ENCODE results near the gene MBTPS1.

Gene MBTPS1

DNA sequence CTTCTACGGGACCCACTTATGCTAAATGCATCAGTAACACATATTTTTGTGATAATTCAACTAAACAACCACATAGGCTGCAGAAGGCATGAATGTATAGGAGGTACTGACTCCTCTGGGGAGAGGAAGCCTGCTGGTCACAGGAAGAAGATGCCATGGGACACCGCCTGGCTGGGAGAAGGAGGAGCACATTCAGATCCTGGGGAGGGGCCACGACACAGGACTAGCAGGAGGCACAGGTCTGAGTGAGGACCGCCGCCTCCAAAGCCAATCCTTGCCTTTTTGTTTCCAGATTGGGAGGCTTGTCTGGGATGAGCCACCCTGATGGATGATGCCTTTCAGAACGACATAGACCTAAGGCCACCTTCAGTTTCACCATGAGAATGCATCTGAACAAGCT is 34.6 kb downstream of the MBTPS1 start:
- TF ChIP-seq, protein P1, sequence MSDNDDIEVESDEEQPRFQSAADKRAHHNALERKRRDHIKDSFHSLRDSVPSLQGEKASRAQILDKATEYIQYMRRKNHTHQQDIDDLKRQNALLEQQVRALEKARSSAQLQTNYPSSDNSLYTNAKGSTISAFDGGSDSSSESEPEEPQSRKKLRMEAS (IDR thresholded peaks at IDR 0.05; ENCODE audit: low read depth, low read length) = no peak
- TF ChIP-seq MYC (IDR thresholded peaks at IDR 0.05; ENCODE audit: low read depth, low read length) = no peak
- no peak for TF ChIP-seq POLR2A (IDR thresholded peaks at IDR 0.05; ENCODE audit: extremely low read depth, insufficient read length)
- TF ChIP-seq, protein P2, sequence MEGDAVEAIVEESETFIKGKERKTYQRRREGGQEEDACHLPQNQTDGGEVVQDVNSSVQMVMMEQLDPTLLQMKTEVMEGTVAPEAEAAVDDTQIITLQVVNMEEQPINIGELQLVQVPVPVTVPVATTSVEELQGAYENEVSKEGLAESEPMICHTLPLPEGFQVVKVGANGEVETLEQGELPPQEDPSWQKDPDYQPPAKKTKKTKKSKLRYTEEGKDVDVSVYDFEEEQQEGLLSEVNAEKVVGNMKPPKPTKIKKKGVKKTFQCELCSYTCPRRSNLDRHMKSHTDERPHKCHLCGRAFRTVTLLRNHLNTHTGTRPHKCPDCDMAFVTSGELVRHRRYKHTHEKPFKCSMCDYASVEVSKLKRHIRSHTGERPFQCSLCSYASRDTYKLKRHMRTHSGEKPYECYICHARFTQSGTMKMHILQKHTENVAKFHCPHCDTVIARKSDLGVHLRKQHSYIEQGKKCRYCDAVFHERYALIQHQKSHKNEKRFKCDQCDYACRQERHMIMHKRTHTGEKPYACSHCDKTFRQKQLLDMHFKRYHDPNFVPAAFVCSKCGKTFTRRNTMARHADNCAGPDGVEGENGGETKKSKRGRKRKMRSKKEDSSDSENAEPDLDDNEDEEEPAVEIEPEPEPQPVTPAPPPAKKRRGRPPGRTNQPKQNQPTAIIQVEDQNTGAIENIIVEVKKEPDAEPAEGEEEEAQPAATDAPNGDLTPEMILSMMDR (IDR thresholded peaks at IDR 0.05; ENCODE audit: low read depth, low read length) = no peak
- no peak for DNase-seq (ENCODE audit: low read depth)
- no peak overlapping the region for H3K4me3 ChIP-seq (ENCODE audit: low read depth, low read length)

DNA sequence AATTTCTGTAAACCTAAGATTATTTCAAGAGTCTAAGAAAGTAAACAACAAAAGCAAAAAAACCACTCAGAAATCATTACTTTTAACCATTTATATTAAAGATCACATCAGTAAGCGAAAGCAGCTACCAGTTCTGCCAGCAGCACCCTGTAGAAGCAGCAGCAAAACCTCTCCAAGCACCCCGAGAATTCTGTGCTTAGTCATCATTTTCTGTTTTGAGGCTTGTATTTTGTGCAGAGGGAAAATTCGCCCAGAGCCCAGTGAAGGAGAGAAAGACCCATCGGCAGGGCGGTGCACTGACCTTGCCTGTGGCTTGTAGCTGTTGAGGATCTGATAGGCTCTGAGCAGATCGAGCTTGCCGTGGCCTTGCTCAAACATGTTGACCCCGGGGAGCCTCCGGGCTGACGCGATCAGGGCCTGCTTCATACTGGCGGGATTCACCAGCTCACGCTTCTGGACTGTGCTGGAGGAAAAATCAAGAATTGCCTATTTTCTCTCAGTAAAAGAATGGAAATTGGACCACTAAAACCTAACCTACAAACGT is 35.2 kb downstream of the MBTPS1 start:
- no peak for DNase-seq (ENCODE audit: low read depth)
- no peak overlapping the region for H3K4me3 ChIP-seq (ENCODE audit: low read depth, low read length)
- TF ChIP-seq, protein P1 (IDR thresholded peaks at IDR 0.05; ENCODE audit: low read depth, low read length) = no peak
- TF ChIP-seq, protein P2 (IDR thresholded peaks at IDR 0.05; ENCODE audit: low read depth, low read length) = no peak
- TF ChIP-seq POLR2A (IDR thresholded peaks at IDR 0.05; ENCODE audit: extremely low read depth, insufficient read length) (no peak), MYC (IDR thresholded peaks at IDR 0.05; ENCODE audit: low read depth, low read length) (no peak)

DNA sequence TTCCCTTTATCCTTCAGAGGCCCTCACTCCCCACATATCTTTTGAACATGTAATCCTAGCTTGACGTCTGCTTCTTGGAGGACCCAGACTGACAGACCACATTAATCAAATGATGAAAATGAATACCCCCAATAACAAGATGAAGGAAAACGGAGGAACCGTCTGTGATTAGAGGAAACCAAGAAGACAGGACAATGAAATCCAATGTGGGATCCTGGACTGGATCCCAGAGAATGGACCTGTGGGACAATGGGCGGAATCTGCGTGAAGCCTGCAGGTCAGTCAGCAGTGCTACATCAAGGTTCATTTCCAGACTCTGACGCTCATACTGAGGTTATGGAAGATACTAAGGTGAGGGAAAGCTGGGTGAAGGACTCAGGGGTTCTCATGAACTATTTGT is 35.9 kb downstream of the MBTPS1 start:
- H3K4me3 ChIP-seq (ENCODE audit: low read depth, low read length) = no peak overlapping the region
- no peak for DNase-seq (ENCODE audit: low read depth)
- TF ChIP-seq MYC (IDR thresholded peaks at IDR 0.05; ENCODE audit: low read depth, low read length) (no peak), POLR2A (IDR thresholded peaks at IDR 0.05; ENCODE audit: extremely low read depth, insufficient read length) (no peak)
- TF ChIP-seq, protein P1 (IDR thresholded peaks at IDR 0.05; ENCODE audit: low read depth, low read length) = no peak
- TF ChIP-seq, protein P2 (IDR thresholded peaks at IDR 0.05; ENCODE audit: low read depth, low read length) = no peak

DNA sequence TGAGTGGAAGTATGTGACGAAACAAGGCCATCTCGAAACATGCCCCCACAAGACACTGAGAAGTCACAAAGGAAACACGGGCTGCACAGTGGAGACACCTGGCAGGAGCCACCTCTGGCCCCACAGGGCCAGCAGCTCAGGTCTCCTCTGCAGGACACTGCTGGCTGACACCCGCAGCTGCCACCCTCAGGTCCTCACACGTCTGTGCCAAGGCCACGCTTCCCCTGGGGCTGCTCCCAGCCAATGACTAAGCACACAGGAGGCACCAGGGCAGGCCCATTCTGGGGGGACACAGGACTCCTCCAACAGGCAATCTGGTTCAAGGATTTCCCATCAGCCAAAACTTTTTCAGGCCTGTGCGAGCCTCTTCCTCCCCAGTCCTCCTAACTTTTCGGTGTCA is 36.4 kb downstream of the MBTPS1 start:
- TF ChIP-seq MYC (IDR thresholded peaks at IDR 0.05; ENCODE audit: low read depth, low read length) (no peak), POLR2A (IDR thresholded peaks at IDR 0.05; ENCODE audit: extremely low read depth, insufficient read length) (no peak)
- TF ChIP-seq, protein P1 (IDR thresholded peaks at IDR 0.05; ENCODE audit: low read depth, low read length) = no peak
- TF ChIP-seq, protein P2 (IDR thresholded peaks at IDR 0.05; ENCODE audit: low read depth, low read length) = no peak
- no peak for DNase-seq (ENCODE audit: low read depth)
- H3K4me3 ChIP-seq (ENCODE audit: low read depth, low read length) = no peak overlapping the region

DNA sequence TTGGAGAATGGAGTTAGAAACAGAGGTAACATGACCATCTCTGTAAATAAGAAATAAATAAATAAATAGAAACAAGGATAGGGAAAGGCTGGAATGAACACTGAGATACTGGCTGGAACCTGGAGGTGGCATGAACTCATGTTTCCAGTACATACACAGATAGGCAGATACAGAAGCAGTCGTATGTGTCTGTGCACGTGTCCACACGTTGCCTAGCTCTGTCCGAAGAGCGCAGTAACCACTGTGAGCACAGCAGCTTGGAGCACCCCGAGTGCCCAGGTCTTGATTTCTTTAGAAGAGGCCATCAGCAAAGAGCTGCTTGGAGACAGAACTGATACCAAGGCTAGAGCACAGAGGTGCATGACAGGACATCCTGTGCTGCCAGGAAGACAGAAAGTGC is 37.1 kb downstream of the MBTPS1 start:
- no peak overlapping the region for H3K4me3 ChIP-seq (ENCODE audit: low read depth, low read length)
- TF ChIP-seq MYC (IDR thresholded peaks at IDR 0.05; ENCODE audit: low read depth, low read length) = no peak
- TF ChIP-seq, protein P2 (IDR thresholded peaks at IDR 0.05; ENCODE audit: low read depth, low read length) = no peak
- TF ChIP-seq POLR2A (IDR thresholded peaks at IDR 0.05; ENCODE audit: extremely low read depth, insufficient read length) = no peak
- no peak for DNase-seq (ENCODE audit: low read depth)

DNA sequence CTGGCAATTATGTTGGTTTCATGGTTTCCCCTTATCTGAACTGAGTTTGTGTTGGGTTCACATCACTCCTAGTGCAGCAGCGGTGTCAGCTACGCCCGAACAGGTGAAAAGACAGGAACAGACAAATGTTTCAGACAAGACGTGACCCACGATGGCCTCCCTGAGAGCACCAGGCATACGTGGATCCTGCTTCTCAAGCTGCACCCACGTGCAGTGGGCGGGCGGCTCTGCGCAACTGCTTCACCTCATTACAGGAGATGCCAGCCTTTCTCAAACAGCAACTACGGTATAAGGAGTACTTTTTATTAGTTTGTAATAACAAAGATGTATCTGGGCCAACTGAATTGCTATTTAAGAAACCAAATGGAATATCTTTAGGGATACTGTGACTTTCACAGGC is 41.4 kb downstream of the MBTPS1 start:
- TF ChIP-seq, protein P2 (IDR thresholded peaks at IDR 0.05; ENCODE audit: low read depth, low read length) = no peak
- TF ChIP-seq, protein P1 (IDR thresholded peaks at IDR 0.05; ENCODE audit: low read depth, low read length) = no peak
- no peak for DNase-seq (ENCODE audit: low read depth)
- H3K4me3 ChIP-seq (ENCODE audit: low read depth, low read length) = no peak overlapping the region
